Heart right ventricle (tissue), 16 donors: ENCODE results near the gene PRKAA2. TPM values are rescaled to one million over a fixed set of nuclear protein-coding genes. Genes with fewer than 3 reads are reported as not detected.

Experiments
- ATAC-seq, 8 donors: fragments of 200-7000 bp; cut with Tn5 transposase; one replicate each; pipeline ENCODE4 v1.9.1; 2020; ENCODE audit warnings: mild to moderate bottlenecking in 8 of 8, moderate library complexity in 8 of 8, moderate number of reproducible peaks in 1 of 8
- DNase-seq, 2 donors: peaks; one replicate each; pipeline ENCODE4 v3.0.0-alpha.2; 2020
- H3K27ac ChIP-seq, 10 donors: fragments of 200-600 bp; sonication (generic) in 2 of 10; one replicate each; pipeline versions ENCODE4 v1.5.0 to v1.8.0; 2020 to 2022; ENCODE audit warnings: mild to moderate bottlenecking in 3 of 10
- H3K27me3 ChIP-seq, 7 donors: fragments of 200-600 bp; one replicate each; pipeline ENCODE4 v1.8.0; 2021 to 2022; ENCODE audit warnings: mild to moderate bottlenecking in 2 of 7
- H3K36me3 ChIP-seq, 9 donors: fragments of 200-600 bp; sonication (generic) in 1 of 9; one replicate each; pipeline versions ENCODE4 v1.5.0 to v1.8.0; 2020 to 2022; ENCODE audit warnings: mild to moderate bottlenecking in 2 of 9
- H3K4me1 ChIP-seq, 9 donors: fragments of 200-600 bp; sonication (generic) in 1 of 9; one replicate each; pipeline versions ENCODE4 v1.5.0 to v1.8.0; 2020 to 2022; ENCODE audit warnings: mild to moderate bottlenecking in 4 of 9
- H3K4me3 ChIP-seq, 10 donors: fragments of 200-600 bp; sonication (generic) in 2 of 10; one replicate each; pipeline versions ENCODE4 v1.5.0 to v1.8.0; 2020 to 2022; ENCODE audit warnings: mild to moderate bottlenecking in 7 of 10, moderate library complexity in 2 of 10
- H3K9me3 ChIP-seq, 11 donors: fragments of 200-600 bp in 10 of 11; sonication (generic) in 2 of 11; one replicate each; pipeline versions ENCODE4 v1.5.0 to v1.8.0; 2013 to 2022; ENCODE audit warnings: mild to moderate bottlenecking in 2 of 11, control low read depth in 1 of 11, moderate library complexity in 1 of 11
- WGBS, 2 donors: extraction: QIAGEN DNeasy Blood & Tissue Kit; methylation state at CpG; one replicate each; pipeline ENCODE4 v1.1.7; 2013; ENCODE audit warnings: inconsistent platforms in 1 of 2; 5-methylcytosine and 5-hydroxymethylcytosine counted together
- intact Hi-C, 10 donors: fragments of 100-400 bp; cut with DNase I; formaldehyde crosslinking; loops; one replicate each; pipeline versions ENCODE4 v1.11.1 to v1.14.2; 2022
- polyA plus RNA-seq, 2 donors: library from polyadenylated mRNA; stranded (reverse); fragments of 200-250 nt; gene quantifications; one replicate each; pipeline ENCODE4 v1.2.3, GENCODE V29; 2013
- total RNA-seq, 10 donors: library from RNA; stranded (reverse); fragmentation: NEBNext Ultra II Directional in 3 of 10; extraction: Animal tissue kit (Norgen Biotek cat#: 25700) in 3 of 10; gene quantifications; one replicate each; pipeline versions ENCODE4 v1.2.1 to v1.2.4, GENCODE V29; 2021 to 2023
- TF ChIP-seq, protein P1 (sequence below), 9 donors: fragments of 200-600 bp; sonication (generic) in 2 of 9; IDR thresholded peaks; one replicate each; pipeline versions ENCODE4 v1.5.0 to v1.8.0; 2021 to 2022; ENCODE audit warnings: antibody characterized with exemption in 9 of 9, mild to moderate bottlenecking in 5 of 9, moderate library complexity in 1 of 9
- donor health status: Arrhythmogenic right ventricular cardiomyopathy.
- donor health status: ischemic (EF 13 %, LVEDD 7.1; RV severe dilation, severe dysfunction).
- donor health status: healthy with polysubstance abuse.
- donor health status: DM: no; HTN: yes; CAD: no.
- donor health status: DM: no; HTN: no; CAD: no.
- donor health status: ischemic (EF 25% LVEDD 6.9; RV normal size, moderate dysfunction).
- donor health status: ischemic (EF 25% LVEDD 5.7; RV mildly dilated, moderate dysfunction).
- donor health status: healthy.
- donor health status: DM: yes; HTN: yes; CAD: no.
- donor health status: Ischemic cardiomyopathy.
- donor health status: ischemic (EF 35%, LVEDD 5.7; RV mildly dilated, moderate dysfunction).
- donor health status: nonischemic (EF 11% LVEDD 7.7; RV severe dilation, severe dysfunction).
- donor health status: DM: yes; HTN: yes; CAD: no.
- donor health status: PGD.
- donor health status: ischemic (EF 29% LVEDD 5.4; RV normal size, mild dysfunction).
- donor health status: nonischemic (EF 23%, LVEDD 6.1; RV moderate dilation, normal function).

The PRKAA2 gene
- total and polyA plus RNA-seq, 12 donors = 8.0 to 166 (median 124) TPM

GRCh38 chr1:56639211-56639610 is 5.9 kb upstream of the PRKAA2 start:
- intact Hi-C loops = no loop called here

DNA sequence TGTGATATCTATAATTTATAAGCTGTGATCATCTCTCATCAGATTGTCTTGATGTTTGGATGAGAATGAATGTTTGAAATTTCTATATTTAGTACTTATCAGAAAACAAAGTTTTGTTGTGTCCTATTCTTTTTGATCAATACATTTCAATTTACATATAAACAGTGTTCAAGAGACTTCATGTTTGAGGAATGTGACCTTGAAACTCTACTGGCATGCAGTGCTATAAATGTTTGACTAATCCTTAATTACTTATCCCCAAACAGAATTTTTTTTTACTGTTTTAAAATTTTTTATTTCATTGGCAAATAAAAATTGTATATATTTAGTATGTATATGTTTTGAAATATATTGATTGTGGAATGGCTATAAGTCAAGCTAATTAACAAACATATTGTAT is 1.5 kb upstream of the PRKAA2 start:
- no peaks in the 10 kb centered on the region for H3K9me3 ChIP-seq
- ATAC-seq (no peak), DNase-seq (no peak)
- intact Hi-C loops = loop anchor here in 3 of 10 donors (10.0 kb wide), 2 partner anchors 161 to 171 kb away; partner anchors contain the start of gene FYB2 (in 2 of the 3)
- no peak overlapping the region for H3K4me3 ChIP-seq
- H3K4me1 ChIP-seq = peaks cover 0 to 13% (median 9%) of the 10 kb centered on the region in 9 donors
- TF ChIP-seq, protein P1, sequence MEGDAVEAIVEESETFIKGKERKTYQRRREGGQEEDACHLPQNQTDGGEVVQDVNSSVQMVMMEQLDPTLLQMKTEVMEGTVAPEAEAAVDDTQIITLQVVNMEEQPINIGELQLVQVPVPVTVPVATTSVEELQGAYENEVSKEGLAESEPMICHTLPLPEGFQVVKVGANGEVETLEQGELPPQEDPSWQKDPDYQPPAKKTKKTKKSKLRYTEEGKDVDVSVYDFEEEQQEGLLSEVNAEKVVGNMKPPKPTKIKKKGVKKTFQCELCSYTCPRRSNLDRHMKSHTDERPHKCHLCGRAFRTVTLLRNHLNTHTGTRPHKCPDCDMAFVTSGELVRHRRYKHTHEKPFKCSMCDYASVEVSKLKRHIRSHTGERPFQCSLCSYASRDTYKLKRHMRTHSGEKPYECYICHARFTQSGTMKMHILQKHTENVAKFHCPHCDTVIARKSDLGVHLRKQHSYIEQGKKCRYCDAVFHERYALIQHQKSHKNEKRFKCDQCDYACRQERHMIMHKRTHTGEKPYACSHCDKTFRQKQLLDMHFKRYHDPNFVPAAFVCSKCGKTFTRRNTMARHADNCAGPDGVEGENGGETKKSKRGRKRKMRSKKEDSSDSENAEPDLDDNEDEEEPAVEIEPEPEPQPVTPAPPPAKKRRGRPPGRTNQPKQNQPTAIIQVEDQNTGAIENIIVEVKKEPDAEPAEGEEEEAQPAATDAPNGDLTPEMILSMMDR (IDR thresholded peaks at IDR 0.05) = no peak
- peak overlapping the region in 6 of 10 donors; percentile 43 to 91 (median 88) for H3K27ac ChIP-seq
- peaks cover 0 to 60% (median 0%) of the 10 kb centered on the region in 7 donors for H3K27me3 ChIP-seq
- H3K36me3 ChIP-seq = no peaks in the 10 kb centered on the region

More at GRCh38 chr1:56639211-56639610, 5.9 kb upstream of the PRKAA2 start:
- Histone ChIP-seq H3K4me3 (no peak overlapping the region), H3K9me3 (no peaks in the 10 kb centered on the region), H3K4me1 (peaks cover 0 to 8% (median 1%) of the 10 kb centered on the region in 9 donors), H3K27me3 (peaks cover 0 to 23% (median 0%) of the 10 kb centered on the region in 7 donors), H3K36me3 (no peaks in the 10 kb centered on the region), H3K27ac (no peak overlapping the region)
- WGBS, 2 donors = 31% methylated on average over 2 of the region's 2 CpGs
- TF ChIP-seq, protein P1 (IDR thresholded peaks at IDR 0.05) = no peak
- DNase-seq (no peak), ATAC-seq (no peak)

GRCh38 chr1:56644064-56644918 is 823 bp upstream of the PRKAA2 start:
- Histone ChIP-seq H3K27ac (peak overlapping the region; percentile 76 to 91 (median 88)), H3K4me3 (peak overlapping the region; percentile 11 to 80 (median 62)), H3K9me3 (no peaks in the 10 kb centered on the region), H3K27me3 (peaks cover 0 to 60% (median 0%) of the 10 kb centered on the region in 7 donors), H3K4me1 (peaks cover 0 to 13% (median 9%) of the 10 kb centered on the region in 9 donors), H3K36me3 (no peaks in the 10 kb centered on the region)
- intact Hi-C loops = loop anchor here in 3 of 10 donors (10.0 kb wide), 2 partner anchors 161 to 171 kb away; partner anchors contain the start of gene FYB2 (in 2 of the 3)
- WGBS, 2 donors = 13 to 14% methylated on average over 23 of the region's 23 CpGs
- DNase-seq = no peak
- TF ChIP-seq, protein P1 (IDR thresholded peaks at IDR 0.05) = no peak
- peak; percentile 16 to 62 (median 41) for ATAC-seq

- Histone ChIP-seq H3K4me1 (peaks cover 0 to 13% (median 9%) of the 10 kb centered on the region in 9 donors), H3K4me3 (peak overlapping the region; percentile 11 to 80 (median 62)), H3K27me3 (peaks cover 0 to 60% (median 0%) of the 10 kb centered on the region in 7 donors), H3K27ac (peak overlapping the region; percentile 76 to 91 (median 88)), H3K36me3 (no peaks in the 10 kb centered on the region), H3K9me3 (no peaks in the 10 kb centered on the region)
- intact Hi-C loops = loop anchor here in 4 of 10 donors (5.0 to 10.0 kb wide), 4 partner anchors 42 to 169 kb away; partner anchors contain the start of gene FYB2 (in 2 of the 4)
- TF ChIP-seq, protein P1 (IDR thresholded peaks at IDR 0.05) = no peak
- WGBS, 2 donors = 7% methylated on average over 14 to 18 of the region's 18 CpGs
- DNase-seq (no peak), ATAC-seq (peak; percentile 14 to 69 (median 48))
Measured at GRCh38 chr1:56645677-56646305, 677 bp downstream of the PRKAA2 start.
